GM20000 (cell line): ENCODE data around the gene CDKN2B.

Source experiments
- DNase-seq: peaks from one replicate; pipeline ENCODE4 v3.0.0; 2012; ENCODE audit warnings: low spot score
- TF ChIP-seq, protein P1 (sequence below): IDR thresholded peaks from 2 replicates; pipeline ENCODE4 v1.5.1; 2012; ENCODE audit warnings: mild to moderate bottlenecking, control low read depth; ENCODE audit errors: extremely low read depth, missing control alignments

Gene CDKN2B

DNA sequence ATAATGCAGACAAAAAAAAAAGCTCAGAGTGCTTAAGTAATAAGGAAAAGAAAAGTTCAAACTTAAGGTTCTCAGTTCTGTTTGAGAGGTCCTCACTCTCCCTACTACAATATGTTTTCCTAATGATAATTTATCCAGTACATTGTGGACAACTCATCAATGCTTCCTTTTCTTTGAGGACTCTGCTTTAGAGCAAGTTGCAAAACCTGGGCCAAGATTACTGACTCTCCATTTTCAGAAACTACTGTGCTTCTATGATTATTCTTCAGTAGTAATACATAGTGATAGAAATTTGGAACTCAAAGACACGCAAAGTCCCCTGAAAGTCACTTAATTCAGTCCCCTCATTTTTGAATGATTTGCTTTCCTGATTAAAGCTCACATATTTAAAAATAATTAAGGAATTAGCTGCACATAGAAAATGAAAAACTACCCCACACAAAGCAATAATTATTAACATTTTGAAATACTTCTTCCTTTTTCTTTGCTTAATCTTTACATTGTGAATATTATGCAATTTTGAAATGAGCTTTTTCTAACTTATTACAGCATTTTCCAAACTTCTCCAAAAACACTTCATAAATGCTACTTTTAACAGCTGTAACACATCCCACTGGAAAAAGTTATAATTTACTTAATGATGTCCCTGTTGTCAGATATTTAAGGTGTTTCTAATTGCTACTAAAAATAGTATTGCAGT is 26.1 kb downstream of the CDKN2B start:
- TF ChIP-seq, protein P1, sequence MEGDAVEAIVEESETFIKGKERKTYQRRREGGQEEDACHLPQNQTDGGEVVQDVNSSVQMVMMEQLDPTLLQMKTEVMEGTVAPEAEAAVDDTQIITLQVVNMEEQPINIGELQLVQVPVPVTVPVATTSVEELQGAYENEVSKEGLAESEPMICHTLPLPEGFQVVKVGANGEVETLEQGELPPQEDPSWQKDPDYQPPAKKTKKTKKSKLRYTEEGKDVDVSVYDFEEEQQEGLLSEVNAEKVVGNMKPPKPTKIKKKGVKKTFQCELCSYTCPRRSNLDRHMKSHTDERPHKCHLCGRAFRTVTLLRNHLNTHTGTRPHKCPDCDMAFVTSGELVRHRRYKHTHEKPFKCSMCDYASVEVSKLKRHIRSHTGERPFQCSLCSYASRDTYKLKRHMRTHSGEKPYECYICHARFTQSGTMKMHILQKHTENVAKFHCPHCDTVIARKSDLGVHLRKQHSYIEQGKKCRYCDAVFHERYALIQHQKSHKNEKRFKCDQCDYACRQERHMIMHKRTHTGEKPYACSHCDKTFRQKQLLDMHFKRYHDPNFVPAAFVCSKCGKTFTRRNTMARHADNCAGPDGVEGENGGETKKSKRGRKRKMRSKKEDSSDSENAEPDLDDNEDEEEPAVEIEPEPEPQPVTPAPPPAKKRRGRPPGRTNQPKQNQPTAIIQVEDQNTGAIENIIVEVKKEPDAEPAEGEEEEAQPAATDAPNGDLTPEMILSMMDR, result no peak
- DNase-seq, result no peak

DNA sequence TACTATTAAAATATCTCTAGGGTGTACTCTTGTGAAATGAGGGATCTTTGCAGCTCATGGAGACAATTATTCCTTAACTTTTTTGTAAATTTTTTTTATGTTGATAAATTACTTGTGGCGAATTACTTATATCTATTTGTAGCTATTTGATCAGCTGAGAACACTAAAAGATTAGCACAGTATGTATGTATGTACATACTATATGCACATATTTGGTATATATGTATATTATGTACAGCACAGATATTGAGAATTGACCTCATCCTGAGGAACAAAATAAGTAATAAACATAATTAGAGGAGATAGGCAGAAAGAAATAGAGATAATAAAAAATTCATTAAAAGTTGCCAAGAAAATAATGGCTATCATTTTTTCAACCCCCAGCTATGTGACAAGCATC is 26.7 kb downstream of the CDKN2B start:
- TF ChIP-seq, protein P1, result no peak
- DNase-seq, result no peak

DNA sequence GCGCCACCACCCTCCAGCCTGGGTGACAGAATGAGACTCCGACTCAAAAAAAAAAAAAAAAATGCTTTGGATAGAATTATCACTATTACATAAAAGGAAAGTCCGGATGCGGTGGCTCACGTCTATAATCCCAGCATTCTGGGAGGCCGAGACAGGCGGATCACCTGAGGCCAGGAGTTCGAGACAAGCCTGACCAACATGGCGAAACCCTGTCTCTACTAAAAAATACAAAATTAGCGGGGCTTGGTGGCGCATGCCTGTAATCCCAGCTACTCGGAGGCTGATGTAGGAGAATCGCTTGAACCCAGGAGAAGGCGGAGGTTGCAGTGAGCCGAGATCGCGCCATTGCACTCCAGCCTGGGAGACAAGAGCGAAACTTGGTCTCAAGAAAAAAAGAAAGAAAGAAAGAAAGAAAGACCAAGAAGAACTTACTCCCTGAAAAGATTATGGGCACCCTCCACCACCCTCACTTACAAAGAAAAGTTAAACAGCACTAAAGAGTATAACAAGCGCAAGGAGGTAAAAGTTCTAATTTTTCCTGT is 32.7 kb downstream of the CDKN2B start:
- no peak for DNase-seq
- TF ChIP-seq, protein P1, result no peak

DNA sequence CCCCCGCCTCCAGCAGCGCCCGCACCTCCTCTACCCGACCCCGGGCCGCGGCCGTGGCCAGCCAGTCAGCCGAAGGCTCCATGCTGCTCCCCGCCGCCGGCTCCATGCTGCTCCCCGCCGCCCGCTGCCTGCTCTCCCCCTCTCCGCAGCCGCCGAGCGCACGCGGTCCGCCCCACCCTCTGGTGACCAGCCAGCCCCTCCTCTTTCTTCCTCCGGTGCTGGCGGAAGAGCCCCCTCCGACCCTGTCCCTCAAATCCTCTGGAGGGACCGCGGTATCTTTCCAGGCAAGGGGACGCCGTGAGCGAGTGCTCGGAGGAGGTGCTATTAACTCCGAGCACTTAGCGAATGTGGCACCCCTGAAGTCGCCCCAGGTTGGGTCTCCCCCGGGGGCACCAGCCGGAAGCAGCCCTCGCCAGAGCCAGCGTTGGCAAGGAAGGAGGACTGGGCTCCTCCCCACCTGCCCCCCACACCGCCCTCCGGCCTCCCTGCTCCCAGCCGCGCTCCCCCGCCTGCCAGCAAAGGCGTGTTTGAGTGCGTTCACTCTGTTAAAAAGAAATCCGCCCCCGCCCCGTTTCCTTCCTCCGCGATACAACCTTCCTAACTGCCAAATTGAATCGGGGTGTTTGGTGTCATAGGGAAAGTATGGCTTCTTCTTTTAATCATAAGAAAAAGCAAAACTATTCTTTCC is 34.2 kb downstream of the CDKN2B start:
- DNase-seq, result peak; percentile 65
- TF ChIP-seq, protein P1, result no peak

DNA sequence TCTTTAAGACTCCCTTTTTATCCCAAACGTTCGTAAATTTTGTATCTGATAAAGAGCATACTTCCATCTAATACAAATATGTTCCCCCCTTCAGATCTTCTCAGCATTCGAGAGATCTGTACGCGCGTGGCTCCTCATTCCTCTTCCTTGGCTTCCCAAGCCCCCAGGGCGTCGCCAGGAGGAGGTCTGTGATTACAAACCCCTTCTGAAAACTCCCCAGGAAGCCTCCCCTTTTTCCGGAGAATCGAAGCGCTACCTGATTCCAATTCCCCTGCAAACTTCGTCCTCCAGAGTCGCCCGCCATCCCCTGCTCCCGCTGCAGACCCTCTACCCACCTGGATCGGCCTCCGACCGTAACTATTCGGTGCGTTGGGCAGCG is 34.8 kb downstream of the CDKN2B start:
- TF ChIP-seq, protein P1, result no peak
- DNase-seq, result no peak

DNA sequence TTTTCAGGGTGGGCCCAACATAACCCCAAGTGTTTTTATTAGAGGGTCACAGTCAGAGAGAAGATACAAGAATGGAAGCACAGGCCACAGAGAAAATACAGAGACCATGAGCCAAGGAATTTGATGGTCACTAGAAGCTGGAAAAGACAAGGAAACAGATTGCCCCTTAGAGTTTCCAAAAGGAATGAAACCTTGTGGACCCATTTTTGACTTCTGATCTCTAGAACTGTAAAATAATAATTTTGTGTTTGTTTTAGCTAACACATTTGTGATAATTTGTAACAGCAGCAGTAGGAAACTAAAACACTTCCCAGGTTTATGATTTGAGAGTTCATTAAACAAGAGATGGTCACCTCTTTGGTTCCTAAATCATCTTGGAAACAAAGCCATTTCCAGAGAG is 36.7 kb downstream of the CDKN2B start:
- no peak for DNase-seq
- TF ChIP-seq, protein P1, result no peak
